T-helper 1 cell treated with Interleukin-12 subunit alpha and Interleukin-12 subunit beta and Interleukin-4 antibody, amounts not matched to agents 30 μg/mL and 1 μg/mL, for 36 hours (primary cell): ENCODE results near the gene MKRN3.

Experiments used
- H3K27ac Mint-ChIP-seq: one replicate; pipeline ENCODE4 v1.8.0; 2021; ENCODE audit warnings: mild to moderate bottlenecking, mixed read lengths
- H3K27me3 Mint-ChIP-seq: one replicate; pipeline ENCODE4 v1.8.0; 2021; ENCODE audit warnings: low read depth, mixed read lengths
- H3K36me3 Mint-ChIP-seq: one replicate; pipeline ENCODE4 v1.8.0; 2021; ENCODE audit warnings: low read depth, mixed read lengths
- H3K4me1 Mint-ChIP-seq: one replicate; pipeline ENCODE4 v1.8.0; 2021; ENCODE audit warnings: low read depth, mixed read lengths
- H3K4me3 Mint-ChIP-seq: one replicate; pipeline ENCODE4 v1.8.0; 2021; ENCODE audit warnings: mild to moderate bottlenecking, moderate library complexity, mixed read lengths
- H3K9me3 Mint-ChIP-seq: one replicate; pipeline ENCODE4 v1.8.0; 2021; ENCODE audit warnings: mixed read lengths

MKRN3 gene

DNA sequence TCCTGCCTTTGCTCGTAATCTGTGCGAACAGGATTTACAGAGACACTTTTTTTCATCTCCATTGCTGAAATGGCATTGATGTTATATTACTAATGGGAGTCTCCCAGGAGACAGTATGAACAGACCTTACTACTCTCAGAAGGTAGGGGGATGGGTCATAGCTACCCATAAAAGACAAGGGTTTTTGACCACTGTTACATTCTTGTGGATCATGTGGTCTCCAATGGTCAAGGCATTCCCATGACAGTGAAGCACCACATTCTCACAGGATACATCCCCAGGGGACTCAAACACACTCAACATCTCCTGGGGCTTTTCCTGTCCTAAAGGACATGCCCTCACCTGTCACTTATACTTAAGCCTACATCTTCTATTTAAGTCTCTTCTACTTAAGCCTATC lies 40.8 kb downstream of the MKRN3 start:
- H3K9me3 Mint-ChIP-seq: peaks cover 5% of the 10 kb centered on the region
- no peak overlapping the region for H3K4me3 Mint-ChIP-seq
- no peak overlapping the region for H3K27ac Mint-ChIP-seq

DNA sequence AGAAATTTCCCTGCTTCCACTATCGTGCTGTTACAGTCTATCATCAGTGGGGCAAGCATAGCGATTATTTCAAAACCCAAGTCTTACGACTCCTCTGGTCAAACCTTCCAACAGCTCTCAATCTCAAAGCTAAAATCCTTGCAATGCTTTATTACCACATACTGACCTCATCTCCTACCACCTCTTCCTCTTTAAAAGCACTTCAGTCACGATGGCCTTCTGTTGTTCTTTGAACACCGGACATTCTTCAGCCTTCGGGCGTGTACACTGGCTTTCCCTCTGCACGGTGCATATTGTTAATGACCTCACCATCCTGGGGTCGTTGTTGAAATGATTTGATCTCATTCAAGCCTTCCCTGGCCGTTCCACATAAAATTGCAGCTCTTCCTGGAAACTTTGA lies 51.1 kb downstream of the MKRN3 start:
- no peaks in the 10 kb centered on the region for H3K36me3 Mint-ChIP-seq
- no peaks in the 10 kb centered on the region for H3K27me3 Mint-ChIP-seq
- peaks cover 15% of the 10 kb centered on the region for H3K9me3 Mint-ChIP-seq
- H3K4me1 Mint-ChIP-seq: no peaks in the 10 kb centered on the region
- H3K27ac Mint-ChIP-seq: no peak overlapping the region
- H3K4me3 Mint-ChIP-seq: no peak overlapping the region

More for the DNA sequence above, 40.8 kb downstream of the MKRN3 start:
- no peaks in the 10 kb centered on the region for H3K36me3 Mint-ChIP-seq
- no peaks in the 10 kb centered on the region for H3K4me1 Mint-ChIP-seq
- H3K27me3 Mint-ChIP-seq: no peaks in the 10 kb centered on the region
